Measurements from ENCODE around the gene TESK2. TPM values are rescaled to one million over a fixed set of nuclear protein-coding genes. Genes with fewer than 3 reads are reported as not detected.
"Not testable (repeated sequence)": the region's sequence is repeated elsewhere in the genome, so short reads cannot be mapped to it uniquely, and the experiment has no call there.

The TESK2 gene
- total RNA-seq, 1 experiment from 2014 or later: 1.4 TPM

DNA sequence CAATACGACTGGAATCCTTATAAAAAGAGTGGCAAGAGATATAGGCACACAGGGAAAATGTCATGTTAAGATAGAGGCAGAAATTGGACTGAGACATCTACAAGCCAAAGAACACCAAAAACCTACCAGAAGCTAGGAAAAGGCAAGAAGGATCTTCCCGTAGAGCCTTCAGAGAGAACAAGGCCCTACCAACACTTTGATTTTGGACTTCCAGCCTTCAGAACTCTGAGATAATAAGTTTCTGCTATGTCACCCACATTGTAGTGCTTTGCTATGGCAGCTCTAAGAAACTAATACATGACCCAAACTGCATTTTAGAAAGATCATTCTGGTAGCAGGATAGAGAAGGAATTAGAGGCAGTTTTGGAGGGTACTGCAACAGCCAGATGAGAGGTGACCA is 126.7 kb downstream of the TESK2 start:
- CTCF ChIA-PET: interaction anchor here (0.6 to 11.8 kb wide), 2 partner anchors 55 to 128 kb away, joined by 3 to 303 read pairs; partner anchors contain the start of gene TESK2
- no peak overlapping the region for H3K4me3 Mint-ChIP-seq (ENCODE audit: unreplicated experiment)
- BruUV-seq (replicated peaks): no TSS peak

DNA sequence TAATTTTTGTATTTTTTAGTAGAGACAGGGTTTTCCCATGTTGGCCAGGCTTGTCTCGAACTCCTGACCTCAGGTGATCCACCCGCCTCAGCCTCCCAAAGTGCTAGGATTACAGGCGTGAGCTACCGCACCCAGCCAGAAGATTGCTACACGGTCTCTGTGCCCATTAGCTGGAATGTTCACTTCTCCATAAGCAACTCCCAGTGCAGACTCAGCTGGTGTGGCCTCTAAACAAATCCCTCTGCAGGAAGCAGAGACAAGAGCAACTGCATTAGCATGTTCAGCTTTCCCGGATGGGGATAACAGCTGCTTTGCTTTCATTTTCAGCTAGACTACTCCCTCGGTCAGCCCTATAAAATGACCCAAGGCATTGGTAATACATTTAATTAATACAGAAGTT is 130.0 kb downstream of the TESK2 start:
- not testable (repeated sequence) for H3K4me3 Mint-ChIP-seq (ENCODE audit: unreplicated experiment); H3K27me3 Mint-ChIP-seq (ENCODE audit: insufficient read depth, unreplicated experiment); BruUV-seq (replicated peaks); H3K36me3 Mint-ChIP-seq (ENCODE audit: insufficient read depth, unreplicated experiment); H3K9me3 Mint-ChIP-seq (ENCODE audit: unreplicated experiment); H3K27ac Mint-ChIP-seq (ENCODE audit: low read depth, unreplicated experiment); DNase-seq (ENCODE audit: unreplicated experiment); H3K4me1 Mint-ChIP-seq (ENCODE audit: insufficient read depth, unreplicated experiment)
- ChIA-PET CTCF (interaction anchor here (0.7 to 11.8 kb wide), 9 partner anchors 11 to 208 kb away, joined by 3 to 303 read pairs (median 8); partner anchors contain the start of gene TESK2), POLR2A (interaction anchor here (2.1 to 4.8 kb wide), 2 partner anchors 131 to 160 kb away, joined by 8 to 28 read pairs; partner anchors contain the start of gene TESK2)
- intact Hi-C loops (cut with micrococcal nuclease): loop anchor here (2.0 kb wide), 1 partner anchor 210 kb away; no protein-coding TSS in a partner anchor

More for the DNA sequence above, 126.7 kb downstream of the TESK2 start:
- DNase-seq (ENCODE audit: unreplicated experiment): no peak
- H3K27me3 Mint-ChIP-seq (ENCODE audit: insufficient read depth, unreplicated experiment): no peaks in the 10 kb centered on the region
- POLR2A ChIA-PET: interaction anchor here (0.9 to 1.4 kb wide), 2 partner anchors 24 to 126 kb away, joined by 3 to 4 read pairs; partner anchors contain the start of genes MUTYH and TESK2
- TF ChIP-seq, protein P1, sequence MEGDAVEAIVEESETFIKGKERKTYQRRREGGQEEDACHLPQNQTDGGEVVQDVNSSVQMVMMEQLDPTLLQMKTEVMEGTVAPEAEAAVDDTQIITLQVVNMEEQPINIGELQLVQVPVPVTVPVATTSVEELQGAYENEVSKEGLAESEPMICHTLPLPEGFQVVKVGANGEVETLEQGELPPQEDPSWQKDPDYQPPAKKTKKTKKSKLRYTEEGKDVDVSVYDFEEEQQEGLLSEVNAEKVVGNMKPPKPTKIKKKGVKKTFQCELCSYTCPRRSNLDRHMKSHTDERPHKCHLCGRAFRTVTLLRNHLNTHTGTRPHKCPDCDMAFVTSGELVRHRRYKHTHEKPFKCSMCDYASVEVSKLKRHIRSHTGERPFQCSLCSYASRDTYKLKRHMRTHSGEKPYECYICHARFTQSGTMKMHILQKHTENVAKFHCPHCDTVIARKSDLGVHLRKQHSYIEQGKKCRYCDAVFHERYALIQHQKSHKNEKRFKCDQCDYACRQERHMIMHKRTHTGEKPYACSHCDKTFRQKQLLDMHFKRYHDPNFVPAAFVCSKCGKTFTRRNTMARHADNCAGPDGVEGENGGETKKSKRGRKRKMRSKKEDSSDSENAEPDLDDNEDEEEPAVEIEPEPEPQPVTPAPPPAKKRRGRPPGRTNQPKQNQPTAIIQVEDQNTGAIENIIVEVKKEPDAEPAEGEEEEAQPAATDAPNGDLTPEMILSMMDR (IDR thresholded peaks at IDR 0.05; ENCODE audit: unreplicated experiment): no peak
- intact Hi-C loops (cut with micrococcal nuclease): no loop called here
- no peaks in the 10 kb centered on the region for H3K9me3 Mint-ChIP-seq (ENCODE audit: unreplicated experiment)
- H3K4me1 Mint-ChIP-seq (ENCODE audit: insufficient read depth, unreplicated experiment): peaks cover 4% of the 10 kb centered on the region
- H3K36me3 Mint-ChIP-seq (ENCODE audit: insufficient read depth, unreplicated experiment): no peaks in the 10 kb centered on the region
- no peak overlapping the region for H3K27ac Mint-ChIP-seq (ENCODE audit: low read depth, unreplicated experiment)

DNA sequence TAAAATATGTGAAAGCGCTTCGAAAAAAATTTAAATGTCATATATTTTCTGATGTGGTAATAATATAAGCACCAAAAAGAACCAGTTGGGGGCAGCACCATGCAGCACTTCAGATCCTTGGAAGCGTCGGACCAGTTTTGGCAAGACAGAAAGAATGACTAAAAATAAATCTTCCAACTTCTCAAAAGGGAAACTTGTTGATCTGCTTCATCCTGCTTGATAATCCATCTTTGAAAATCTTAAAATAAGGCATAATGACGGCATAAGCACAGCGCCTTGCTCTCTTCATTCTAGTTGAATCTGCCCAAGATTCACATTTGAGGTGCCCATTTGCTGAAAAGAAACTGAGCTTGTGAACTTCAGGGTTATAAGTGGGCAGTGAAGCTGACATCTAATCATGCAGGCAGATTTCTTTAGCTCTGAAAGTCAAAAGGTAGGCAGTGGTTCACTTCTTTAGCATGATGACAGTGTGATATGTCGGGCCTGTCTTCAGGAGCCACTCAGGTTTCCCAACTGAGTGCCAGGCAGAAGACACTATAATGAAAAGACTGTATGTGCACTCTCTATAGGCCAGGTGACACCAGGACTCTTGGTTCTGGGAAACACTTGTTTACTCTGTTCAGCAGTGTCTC is 131.0 kb downstream of the TESK2 start:
- Mint-ChIP-seq H3K9me3 (ENCODE audit: unreplicated experiment) (no peaks in the 10 kb centered on the region), H3K4me1 (ENCODE audit: insufficient read depth, unreplicated experiment) (peaks cover 15% of the 10 kb centered on the region), H3K27ac (ENCODE audit: low read depth, unreplicated experiment) (no peak overlapping the region), H3K36me3 (ENCODE audit: insufficient read depth, unreplicated experiment) (no peaks in the 10 kb centered on the region), H3K4me3 (ENCODE audit: unreplicated experiment) (no peak overlapping the region), H3K27me3 (ENCODE audit: insufficient read depth, unreplicated experiment) (no peaks in the 10 kb centered on the region)
- peak; percentile 70 for DNase-seq (ENCODE audit: unreplicated experiment)
- TF ChIP-seq, protein P1 (IDR thresholded peaks at IDR 0.05; ENCODE audit: unreplicated experiment): peak; percentile 64
- POLR2A ChIA-PET: interaction anchor here (2.1 to 4.8 kb wide), 2 partner anchors 132 to 161 kb away, joined by 8 to 28 read pairs; partner anchors contain the start of gene TESK2
- intact Hi-C loops (cut with micrococcal nuclease): loop anchor here (1.0 to 5.0 kb wide), 3 partner anchors 133 to 348 kb away; partner anchors contain the start of genes HECTD3 and UROD
- CTCF ChIA-PET: interaction anchor here (0.6 to 11.8 kb wide), 17 partner anchors 9 to 341 kb away, joined by 3 to 303 read pairs (median 4); partner anchors contain the start of genes MMACHC and TESK2
- BruUV-seq (replicated peaks): no TSS peak

DNA sequence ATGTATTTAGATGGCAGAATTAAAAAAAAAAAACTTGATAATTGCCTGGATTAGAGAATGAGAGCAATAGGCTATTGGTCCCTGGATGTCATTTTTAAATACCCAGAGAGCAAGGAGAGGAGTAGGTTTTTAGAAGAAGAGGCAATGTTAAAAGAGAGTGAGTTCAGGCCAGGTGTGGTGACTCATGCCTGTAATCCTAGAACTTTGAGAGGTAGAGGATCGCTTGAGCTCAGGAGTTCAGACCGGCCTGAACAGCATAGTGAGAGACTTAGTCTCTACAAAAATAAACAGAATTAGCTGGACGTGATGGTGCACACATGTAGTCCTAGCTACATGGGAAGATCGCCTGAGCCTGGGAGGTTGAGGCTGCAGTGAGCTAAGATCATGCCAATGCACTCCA is 134.8 kb downstream of the TESK2 start:
- H3K27ac Mint-ChIP-seq (ENCODE audit: low read depth, unreplicated experiment): no peak overlapping the region
- no peaks in the 10 kb centered on the region for H3K9me3 Mint-ChIP-seq (ENCODE audit: unreplicated experiment)
- intact Hi-C loops (cut with micrococcal nuclease): loop anchor here (5.0 kb wide), 1 partner anchor 344 kb away; the partner anchor contains the start of genes HECTD3 and UROD
- H3K4me3 Mint-ChIP-seq (ENCODE audit: unreplicated experiment): no peak overlapping the region
- peak; percentile 51 for DNase-seq (ENCODE audit: unreplicated experiment)
- POLR2A ChIA-PET: interaction anchor here (0.6 to 3.2 kb wide), 7 partner anchors 16 to 344 kb away, joined by 3 to 22 read pairs (median 3); partner anchors contain the start of genes MUTYH, PRDX1, TESK2 and TOE1
- no peaks in the 10 kb centered on the region for H3K36me3 Mint-ChIP-seq (ENCODE audit: insufficient read depth, unreplicated experiment)
- H3K27me3 Mint-ChIP-seq (ENCODE audit: insufficient read depth, unreplicated experiment): no peaks in the 10 kb centered on the region
- H3K4me1 Mint-ChIP-seq (ENCODE audit: insufficient read depth, unreplicated experiment): peaks cover 15% of the 10 kb centered on the region
- CTCF ChIA-PET: interaction anchor here (0.6 to 11.8 kb wide), 4 partner anchors 16 to 653 kb away, joined by 3 to 303 read pairs (median 5); partner anchors contain the start of gene TESK2
- no TSS peak for BruUV-seq (replicated peaks)
- TF ChIP-seq, protein P1 (IDR thresholded peaks at IDR 0.05; ENCODE audit: unreplicated experiment): no peak
